Measurements from ENCODE around the gene TSPAN12.

TSPAN12 gene

DNA sequence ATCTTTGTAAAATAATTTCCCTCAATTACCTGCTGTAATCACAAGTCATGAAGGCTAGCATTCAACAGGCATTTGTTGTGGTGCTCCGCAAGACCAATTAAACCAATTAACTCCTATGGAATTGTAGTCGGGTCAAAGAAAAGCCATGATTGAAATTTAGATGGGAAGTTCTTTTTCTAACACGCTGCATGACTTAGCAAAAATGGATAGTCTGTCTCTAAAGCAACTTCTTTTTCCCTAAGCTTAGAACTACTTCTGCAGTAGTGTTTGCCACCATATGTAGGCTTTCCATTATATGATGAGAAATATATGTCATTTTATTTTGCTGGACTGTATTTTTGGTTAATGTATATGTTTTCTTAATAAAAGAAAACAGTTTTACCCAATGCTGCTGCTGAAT is 119.1 kb downstream of the TSPAN12 start (continued):
- TF ChIP-seq ZNF565 (CRISPR knock-in tag; conservative IDR thresholded peaks at IDR 0.05; ENCODE audit: low read depth) = no peak
- no peak for TF ChIP-seq SNAI2 (CRISPR knock-in tag; IDR thresholded peaks at IDR 0.05)
- no peak for TF ChIP-seq TOX (CRISPR knock-in tag; IDR thresholded peaks at IDR 0.05; ENCODE audit: borderline replicate concordance)

All from SK-N-SH treated with all-trans-retinoic acid at 6 μM for 48 hours (cell line).